ENCODE results near the gene EFCAB8.
"Not testable (repeated sequence)": the region's sequence is repeated elsewhere in the genome, so short reads cannot be mapped to it uniquely, and the experiment has no call there.

The EFCAB8 gene

DNA sequence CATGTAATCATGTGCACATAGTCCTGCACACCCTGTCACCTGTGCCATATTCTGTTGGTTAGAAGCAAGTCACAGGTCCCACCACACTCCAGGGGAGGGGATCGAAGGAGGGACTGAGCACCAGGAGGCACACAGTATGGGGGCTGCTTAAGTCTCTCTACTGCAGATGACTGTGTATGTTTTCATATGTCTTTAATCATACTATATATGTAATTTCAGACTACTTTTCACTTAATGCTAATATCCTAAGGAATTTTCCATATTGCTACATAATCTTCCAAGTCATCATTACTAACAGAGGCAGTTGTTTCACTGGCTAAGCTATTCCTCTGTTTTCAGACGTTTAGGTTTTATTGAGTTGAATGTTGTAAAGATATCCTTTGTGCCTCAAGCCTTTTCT, 10.8 kb downstream of the EFCAB8 start:
- H3K9me3 ChIP-seq: no peaks in the 10 kb centered on the region
- no peak overlapping the region for H3K27ac ChIP-seq
- no peak overlapping the region for H3K4me2 ChIP-seq
- TF ChIP-seq Cebpa-rat (IDR thresholded peaks at IDR 0.05): no peak
- no peaks in the 10 kb centered on the region for H4K20me1 ChIP-seq
- no peak overlapping the region for H3K9ac ChIP-seq
- peaks cover 21% of the 10 kb centered on the region for H3K4me1 ChIP-seq
- H3K4me3 ChIP-seq: no peak overlapping the region
- H3K36me3 ChIP-seq: no peaks in the 10 kb centered on the region
- no peaks in the 10 kb centered on the region for H3K27me3 ChIP-seq

DNA sequence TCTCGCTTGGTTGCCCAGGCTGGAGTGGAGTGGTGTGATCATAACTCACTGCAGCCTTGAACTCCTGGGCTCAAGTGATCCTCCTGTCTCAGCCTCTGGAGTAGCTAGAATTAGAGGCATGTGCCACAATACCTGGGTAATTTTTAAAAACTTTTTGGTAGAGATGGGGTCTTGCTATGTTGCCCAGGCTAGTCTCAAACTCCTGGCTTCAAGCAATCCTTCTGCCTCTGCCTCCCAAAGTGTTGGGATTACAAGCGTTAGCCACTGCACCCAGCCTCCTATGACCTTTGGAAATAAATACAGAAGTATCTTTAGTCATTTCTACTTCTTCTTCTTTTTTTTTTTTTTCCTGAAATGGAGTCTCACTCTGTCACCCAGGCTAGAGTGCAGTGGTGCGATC, 11.8 kb downstream of the EFCAB8 start:
- H3K36me3 ChIP-seq: not testable (repeated sequence)

GRCh38 chr20:32870985-32871384, 12.3 kb downstream of the EFCAB8 start:
- peaks cover 21% of the 10 kb centered on the region for H3K4me1 ChIP-seq

More for the DNA sequence above, 11.8 kb downstream of the EFCAB8 start:
- peaks cover 21% of the 10 kb centered on the region for H3K4me1 ChIP-seq
- not testable (repeated sequence) for H3K9ac ChIP-seq, H4K20me1 ChIP-seq, H3K27me3 ChIP-seq, H3K4me2 ChIP-seq, H3K9me3 ChIP-seq, H3K27ac ChIP-seq, H3K4me3 ChIP-seq

GRCh38 chr20:32871627-32872160, 13.0 kb downstream of the EFCAB8 start:
- no peak overlapping the region for H3K9ac ChIP-seq
- H3K4me1 ChIP-seq: peaks cover 21% of the 10 kb centered on the region
- no peaks in the 10 kb centered on the region for H4K20me1 ChIP-seq
- peak overlapping the region; percentile 32; the same call in 1 of the 2 replicates for H3K4me2 ChIP-seq
- H3K36me3 ChIP-seq: no peaks in the 10 kb centered on the region
- no peaks in the 10 kb centered on the region for H3K27me3 ChIP-seq
- no peak for TF ChIP-seq Cebpa-rat (IDR thresholded peaks at IDR 0.05)
- no peak overlapping the region for H3K27ac ChIP-seq
- H3K4me3 ChIP-seq: no peak overlapping the region
- H3K9me3 ChIP-seq: no peaks in the 10 kb centered on the region

More at GRCh38 chr20:32870985-32871384, 12.3 kb downstream of the EFCAB8 start:
- no peak for TF ChIP-seq Cebpa-rat (IDR thresholded peaks at IDR 0.05)
- Histone ChIP-seq H3K27ac (no peak overlapping the region), H3K9ac (no peak overlapping the region), H3K4me2 (no peak overlapping the region), H3K36me3 (no peaks in the 10 kb centered on the region), H3K9me3 (no peaks in the 10 kb centered on the region), H4K20me1 (no peaks in the 10 kb centered on the region), H3K27me3 (no peaks in the 10 kb centered on the region), H3K4me3 (no peak overlapping the region)

GRCh38 chr20:32872266-32872665, 13.5 kb downstream of the EFCAB8 start:
- H3K4me2 ChIP-seq: peak overlapping the region; percentile 32
- H3K4me3 ChIP-seq: no peak overlapping the region
- no peak for TF ChIP-seq Cebpa-rat (IDR thresholded peaks at IDR 0.05)

GRCh38 chr20:32875673-32876072, 16.9 kb downstream of the EFCAB8 start:
- H3K4me2 ChIP-seq: no peak overlapping the region
- no peak for TF ChIP-seq Cebpa-rat (IDR thresholded peaks at IDR 0.05)
- no peaks in the 10 kb centered on the region for H4K20me1 ChIP-seq
- H3K4me3 ChIP-seq: no peak overlapping the region
- H3K9me3 ChIP-seq: no peaks in the 10 kb centered on the region
- no peak overlapping the region; the same call in 1 of the 2 replicates for H3K27ac ChIP-seq
- H3K9ac ChIP-seq: no peak overlapping the region
- H3K27me3 ChIP-seq: no peaks in the 10 kb centered on the region
- no peaks in the 10 kb centered on the region for H3K36me3 ChIP-seq
- peaks cover 21% of the 10 kb centered on the region for H3K4me1 ChIP-seq

More at GRCh38 chr20:32872266-32872665, 13.5 kb downstream of the EFCAB8 start:
- H3K27me3 ChIP-seq: no peaks in the 10 kb centered on the region
- peaks cover 21% of the 10 kb centered on the region for H3K4me1 ChIP-seq
- H3K9ac ChIP-seq: no peak overlapping the region
- H3K9me3 ChIP-seq: no peaks in the 10 kb centered on the region
- H4K20me1 ChIP-seq: no peaks in the 10 kb centered on the region
- no peaks in the 10 kb centered on the region for H3K36me3 ChIP-seq
- H3K27ac ChIP-seq: no peak overlapping the region

DNA sequence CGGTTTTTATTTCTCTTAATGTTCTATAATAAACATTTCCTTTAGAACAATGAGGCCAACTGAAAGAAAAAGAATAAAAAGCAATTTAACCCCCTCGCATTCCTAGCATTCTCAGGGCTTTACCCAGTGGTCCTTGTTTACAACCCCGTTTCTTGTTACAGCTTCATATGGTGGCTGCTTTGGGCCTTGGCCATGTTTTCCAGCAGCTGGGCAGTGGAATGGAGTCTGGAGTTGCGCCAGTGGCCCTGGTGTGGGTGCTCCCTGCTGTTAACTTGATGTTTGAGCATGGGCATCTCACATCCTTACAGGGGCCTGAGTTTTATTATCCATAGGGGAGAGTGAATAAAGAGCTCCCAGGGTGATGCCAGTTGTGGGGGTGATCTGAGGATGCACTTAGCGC, 18.8 kb downstream of the EFCAB8 start:
- H3K36me3 ChIP-seq: no peaks in the 10 kb centered on the region
- no peaks in the 10 kb centered on the region for H3K9me3 ChIP-seq
- H3K4me2 ChIP-seq: no peak overlapping the region
- no peaks in the 10 kb centered on the region for H4K20me1 ChIP-seq
- H3K9ac ChIP-seq: no peak overlapping the region
- H3K4me1 ChIP-seq: peaks cover 10% of the 10 kb centered on the region
- no peak overlapping the region for H3K27ac ChIP-seq
- no peak for TF ChIP-seq Cebpa-rat (IDR thresholded peaks at IDR 0.05)
- H3K27me3 ChIP-seq: no peaks in the 10 kb centered on the region
- no peak overlapping the region for H3K4me3 ChIP-seq

- Histone ChIP-seq H3K4me1 (peaks cover 4% of the 10 kb centered on the region; the same call in 1 of the 2 replicates), H3K27me3 (no peaks in the 10 kb centered on the region), H3K36me3 (no peaks in the 10 kb centered on the region), H3K9ac (no peak overlapping the region), H3K4me2 (no peak overlapping the region), H3K27ac (no peak overlapping the region), H4K20me1 (no peaks in the 10 kb centered on the region), H3K4me3 (no peak overlapping the region), H3K9me3 (no peaks in the 10 kb centered on the region)
- TF ChIP-seq Cebpa-rat (IDR thresholded peaks at IDR 0.05): no peak
Observed at GRCh38 chr20:32878820-32879219, 20.1 kb downstream of the EFCAB8 start.

DNA sequence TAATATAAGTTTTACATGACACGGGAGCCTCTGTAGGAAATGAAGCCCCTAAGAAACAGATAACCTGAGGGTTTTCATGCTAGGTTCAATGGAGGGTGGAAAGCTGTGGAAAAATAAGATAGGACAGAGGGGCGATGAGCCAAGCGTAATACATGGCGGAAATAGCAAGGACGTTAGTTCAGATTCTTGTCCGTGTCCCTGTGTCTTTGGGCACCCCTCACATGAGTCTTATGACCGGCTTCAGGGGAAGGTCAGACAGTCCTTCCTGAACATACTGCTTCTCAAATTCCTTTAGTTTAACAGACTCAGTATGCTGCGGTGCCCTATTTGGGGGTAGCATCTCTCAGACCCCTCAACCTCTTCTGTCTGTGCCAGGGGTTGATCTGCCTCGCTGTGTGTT, 20.8 kb downstream of the EFCAB8 start:
- H3K9me3 ChIP-seq: no peaks in the 10 kb centered on the region
- peak overlapping the region; percentile 11; the same call in 1 of the 2 replicates for H3K27ac ChIP-seq
- no peaks in the 10 kb centered on the region; the same call in none of the 2 replicates for H3K4me1 ChIP-seq
- no peaks in the 10 kb centered on the region for H3K27me3 ChIP-seq
- no peak overlapping the region for H3K4me2 ChIP-seq
- no peak overlapping the region for H3K4me3 ChIP-seq
- no peak overlapping the region for H3K9ac ChIP-seq
- no peaks in the 10 kb centered on the region for H3K36me3 ChIP-seq
- TF ChIP-seq Cebpa-rat (IDR thresholded peaks at IDR 0.05): no peak
- H4K20me1 ChIP-seq: no peaks in the 10 kb centered on the region

- Histone ChIP-seq H3K9me3 (no peaks in the 10 kb centered on the region), H3K4me3 (no peak overlapping the region), H3K4me1 (peaks cover 10% of the 10 kb centered on the region), H3K36me3 (no peaks in the 10 kb centered on the region), H3K27me3 (no peaks in the 10 kb centered on the region), H3K27ac (no peak overlapping the region), H3K4me2 (no peak overlapping the region), H4K20me1 (no peaks in the 10 kb centered on the region), H3K9ac (no peak overlapping the region)
- no peak for TF ChIP-seq Cebpa-rat (IDR thresholded peaks at IDR 0.05)
Observed at GRCh38 chr20:32880635-32881034, 21.9 kb downstream of the EFCAB8 start.

- TF ChIP-seq Cebpa-rat (IDR thresholded peaks at IDR 0.05): no peak
- no peaks in the 10 kb centered on the region for H3K27me3 ChIP-seq
- peaks cover 35% of the 10 kb centered on the region for H3K4me1 ChIP-seq
- no peak overlapping the region for H3K27ac ChIP-seq
- no peaks in the 10 kb centered on the region for H3K9me3 ChIP-seq
- H3K4me3 ChIP-seq: no peak overlapping the region
- no peak overlapping the region for H3K9ac ChIP-seq
- no peaks in the 10 kb centered on the region for H3K36me3 ChIP-seq
- no peak overlapping the region for H3K4me2 ChIP-seq
- H4K20me1 ChIP-seq: no peaks in the 10 kb centered on the region
Observed at GRCh38 chr20:32883081-32883480, 24.4 kb downstream of the EFCAB8 start.

Data from BLaER1 (cell line).